OCI-LY1 (cell line): ENCODE measurements around the gene UQCC5.

ENCODE experiments used
- H2AFZ ChIP-seq: fragments of 200-600 bp; sonication (generic), shearing (Covaris generic); 2 replicates; pipeline ENCODE4 v1.6.0; 2014; ENCODE audit warnings: antibody characterized with exemption, mild to moderate bottlenecking, low read length
- H3F3A ChIP-seq: fragments of 200-600 bp; sonication (generic), shearing (Covaris generic); 2 replicates; pipeline ENCODE4 v1.6.0; 2014; ENCODE audit warnings: mild to moderate bottlenecking, antibody characterized with exemption, low read length, moderate library complexity; ENCODE audit not compliant: insufficient read depth
- H3K27ac ChIP-seq: fragments of 200-600 bp; sonication (generic); 2 replicates; pipeline ENCODE4 v1.5.1; 2014; ENCODE audit warnings: low read length, mixed run types, mild to moderate bottlenecking, low read depth; ENCODE audit not compliant: poor library complexity, severe bottlenecking
- H3K27me3 ChIP-seq: fragments of 200-600 bp; sonication (generic); 2 replicates; pipeline ENCODE4 v1.6.0; 2014; ENCODE audit warnings: antibody characterized with exemption, mild to moderate bottlenecking, low read length, moderate library complexity; ENCODE audit not compliant: insufficient read depth
- H3K36me3 ChIP-seq: fragments of 200-600 bp; sonication (generic); 2 replicates; pipeline ENCODE4 v1.6.1; 2014; ENCODE audit warnings: mild to moderate bottlenecking, antibody characterized with exemption, low read length, moderate library complexity, mixed read lengths; ENCODE audit not compliant: insufficient read depth
- H3K4me1 ChIP-seq: fragments of 200-600 bp; sonication (generic); 2 replicates; pipeline ENCODE4 v1.5.1; 2014; ENCODE audit warnings: mild to moderate bottlenecking, low read length, moderate library complexity; ENCODE audit not compliant: insufficient read depth, severe bottlenecking
- H3K4me2 ChIP-seq: fragments of 200-600 bp; sonication (generic), shearing (Covaris generic); 2 replicates; pipeline ENCODE4 v1.6.1; 2014; ENCODE audit warnings: low read length
- H3K4me3 ChIP-seq: fragments of 200-600 bp; sonication (generic); 2 replicates; pipeline ENCODE4 v1.5.1; 2014; ENCODE audit warnings: low read length, low read depth, mild to moderate bottlenecking, mixed read lengths; ENCODE audit not compliant: poor library complexity, severe bottlenecking
- H3K79me2 ChIP-seq: fragments of 200-600 bp; shearing (Covaris generic); 2 replicates; pipeline ENCODE4 v1.6.1; 2016; ENCODE audit warnings: mixed run types, low read length, mixed read lengths; ENCODE audit not compliant: insufficient read depth
- H3K9ac ChIP-seq: fragments of 200-600 bp; sonication (generic), shearing (Covaris generic); 2 replicates; pipeline ENCODE4 v1.6.1; 2014; ENCODE audit warnings: mild to moderate bottlenecking, low read length, mixed read lengths
- H3K9me2 ChIP-seq: fragments of 200-600 bp; sonication (generic), shearing (Covaris generic); 2 replicates; pipeline ENCODE4 v1.6.1; 2014; ENCODE audit warnings: low read depth, mild to moderate bottlenecking, low read length, mixed read lengths
- H3K9me3 ChIP-seq: fragments of 200-600 bp; shearing (Covaris generic); 2 replicates; pipeline ENCODE4 v1.6.1; 2014; ENCODE audit warnings: low read length, mixed read lengths
- H4K20me1 ChIP-seq: fragments of 200-600 bp; sonication (generic), shearing (Covaris generic); 2 replicates; pipeline ENCODE4 v1.6.0; 2016; ENCODE audit warnings: mild to moderate bottlenecking, low read length; ENCODE audit not compliant: insufficient read depth
- EZH2 ChIP-seq: fragments of 200-600 bp; sonication (generic), shearing (Covaris generic); IDR thresholded peaks from 2 replicates; pipeline ENCODE4 v1.8.0; 2017; ENCODE audit warnings: borderline replicate concordance, mixed run types, mild to moderate bottlenecking, antibody characterized with exemption, low read length, moderate library complexity, mixed read lengths
- TF ChIP-seq, protein P1 (sequence below): fragments of 200-600 bp; sonication (generic), shearing (Covaris generic); IDR thresholded peaks from 2 replicates; pipeline ENCODE4 v1.5.1; 2017; ENCODE audit warnings: mild to moderate bottlenecking, antibody characterized with exemption, low read length, moderate library complexity, mixed read lengths

The UQCC5 gene

DNA sequence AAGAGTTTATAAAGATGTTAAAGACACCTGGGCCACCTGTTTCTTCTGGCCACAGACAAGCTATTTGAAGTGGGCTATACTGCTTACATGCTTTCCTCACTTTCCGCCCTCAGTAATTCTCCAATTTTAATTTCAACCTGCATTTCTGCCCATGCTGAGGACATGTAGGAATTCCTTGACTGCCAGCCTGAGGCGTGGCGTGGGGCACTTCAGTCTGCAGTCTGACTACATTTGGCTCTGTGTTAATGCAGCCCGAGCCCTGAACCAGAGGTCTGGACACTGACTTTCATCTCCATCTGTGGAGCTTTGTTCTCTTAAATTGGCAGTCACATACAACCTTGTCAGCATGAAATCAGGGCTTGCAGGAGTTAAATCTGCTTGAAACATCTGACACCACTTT lies 8.5 kb downstream of the UQCC5 start:
- no peak overlapping the region for H3K4me2 ChIP-seq
- TF ChIP-seq, protein P1, sequence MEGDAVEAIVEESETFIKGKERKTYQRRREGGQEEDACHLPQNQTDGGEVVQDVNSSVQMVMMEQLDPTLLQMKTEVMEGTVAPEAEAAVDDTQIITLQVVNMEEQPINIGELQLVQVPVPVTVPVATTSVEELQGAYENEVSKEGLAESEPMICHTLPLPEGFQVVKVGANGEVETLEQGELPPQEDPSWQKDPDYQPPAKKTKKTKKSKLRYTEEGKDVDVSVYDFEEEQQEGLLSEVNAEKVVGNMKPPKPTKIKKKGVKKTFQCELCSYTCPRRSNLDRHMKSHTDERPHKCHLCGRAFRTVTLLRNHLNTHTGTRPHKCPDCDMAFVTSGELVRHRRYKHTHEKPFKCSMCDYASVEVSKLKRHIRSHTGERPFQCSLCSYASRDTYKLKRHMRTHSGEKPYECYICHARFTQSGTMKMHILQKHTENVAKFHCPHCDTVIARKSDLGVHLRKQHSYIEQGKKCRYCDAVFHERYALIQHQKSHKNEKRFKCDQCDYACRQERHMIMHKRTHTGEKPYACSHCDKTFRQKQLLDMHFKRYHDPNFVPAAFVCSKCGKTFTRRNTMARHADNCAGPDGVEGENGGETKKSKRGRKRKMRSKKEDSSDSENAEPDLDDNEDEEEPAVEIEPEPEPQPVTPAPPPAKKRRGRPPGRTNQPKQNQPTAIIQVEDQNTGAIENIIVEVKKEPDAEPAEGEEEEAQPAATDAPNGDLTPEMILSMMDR = no peak
- no peak for TF ChIP-seq EZH2
- no peak overlapping the region for H3K27ac ChIP-seq
- peaks cover 61% of the 10 kb centered on the region for H3K36me3 ChIP-seq
- no peaks in the 10 kb centered on the region for H3K4me1 ChIP-seq
- H3K9me2 ChIP-seq = no peaks in the 10 kb centered on the region
- no peaks in the 10 kb centered on the region for H3K79me2 ChIP-seq
- H3F3A ChIP-seq = peaks cover 6% of the 10 kb centered on the region; the same call in 1 of the 2 replicates
- no peak overlapping the region for H3K4me3 ChIP-seq
- H3K9me3 ChIP-seq = no peaks in the 10 kb centered on the region
- H2AFZ ChIP-seq = no peak overlapping the region
- no peaks in the 10 kb centered on the region for H4K20me1 ChIP-seq
- H3K9ac ChIP-seq = no peak overlapping the region
- H3K27me3 ChIP-seq = no peaks in the 10 kb centered on the region

DNA sequence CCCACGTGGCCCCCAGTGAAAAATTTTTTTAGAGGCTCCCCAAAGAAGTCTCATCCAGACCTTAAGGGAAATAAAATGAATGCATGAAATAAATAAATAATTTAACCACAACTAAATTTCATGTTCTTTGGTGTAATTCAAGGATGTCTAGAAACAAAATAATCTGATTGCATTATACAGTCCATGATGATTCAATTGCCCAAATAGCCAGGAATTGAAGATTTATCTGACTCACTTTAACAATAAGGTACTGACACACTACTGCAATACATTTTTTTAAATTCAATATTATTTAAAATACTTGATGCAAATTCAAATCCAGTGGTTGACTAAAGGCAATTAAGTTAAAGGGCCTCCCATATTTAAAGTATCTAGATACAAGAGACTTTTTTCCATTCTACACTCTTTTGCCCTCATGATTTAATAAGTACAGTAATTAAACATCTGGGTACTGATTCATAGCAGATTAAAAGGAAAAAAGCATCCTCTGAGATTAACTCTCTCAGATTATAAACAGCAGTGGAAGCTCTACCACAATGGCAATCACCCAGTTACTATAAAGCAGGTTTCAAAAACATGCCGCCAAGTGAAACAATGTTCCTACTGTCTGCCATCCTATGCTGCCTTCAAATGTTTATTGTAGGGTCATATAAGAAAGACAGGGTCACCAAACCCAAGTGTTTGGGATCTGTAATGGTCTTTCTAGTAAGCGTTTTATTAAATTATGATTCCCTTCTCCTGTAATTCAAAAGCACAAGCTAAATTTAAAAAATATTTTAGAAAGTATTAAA lies 9.9 kb downstream of the UQCC5 start:
- Histone ChIP-seq H3K27ac (no peak overlapping the region), H4K20me1 (no peaks in the 10 kb centered on the region), H3K4me2 (no peak overlapping the region), H3K9me3 (no peaks in the 10 kb centered on the region), H3K9me2 (no peaks in the 10 kb centered on the region), H3F3A (peaks cover 3% of the 10 kb centered on the region; the same call in 1 of the 2 replicates), H3K4me3 (no peak overlapping the region), H3K79me2 (no peaks in the 10 kb centered on the region), H2AFZ (no peak overlapping the region), H3K36me3 (peaks cover 59% of the 10 kb centered on the region), H3K27me3 (no peaks in the 10 kb centered on the region), H3K9ac (no peak overlapping the region), H3K4me1 (no peaks in the 10 kb centered on the region)
- no peak for TF ChIP-seq EZH2
- TF ChIP-seq, protein P1 = no peak

DNA sequence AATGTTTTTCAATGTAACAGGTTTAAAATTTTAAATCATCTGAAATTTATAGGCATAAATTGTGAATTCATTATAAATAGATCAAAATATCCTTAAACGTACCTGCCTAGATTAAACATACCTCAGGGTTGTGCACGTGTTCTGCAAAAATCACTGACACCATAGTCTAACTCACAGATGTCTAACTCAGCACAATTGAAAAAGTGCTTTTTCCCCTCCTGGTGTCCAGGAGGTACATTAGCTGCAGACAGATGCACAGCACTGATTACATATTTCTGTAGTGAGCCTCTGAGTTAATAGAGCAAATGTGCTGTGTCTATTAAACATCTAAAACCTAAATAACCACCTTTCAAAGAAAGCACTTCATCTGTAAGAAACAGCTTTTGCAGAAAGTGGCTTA lies 10.7 kb downstream of the UQCC5 start:
- Histone ChIP-seq H3K9me2 (no peaks in the 10 kb centered on the region), H2AFZ (no peak overlapping the region), H3K4me2 (no peak overlapping the region), H3K27ac (no peak overlapping the region), H3K79me2 (no peaks in the 10 kb centered on the region), H3K36me3 (peaks cover 60% of the 10 kb centered on the region), H3K27me3 (no peaks in the 10 kb centered on the region), H3K9me3 (no peaks in the 10 kb centered on the region), H3F3A (peaks cover 3% of the 10 kb centered on the region; the same call in 1 of the 2 replicates), H3K4me3 (no peak overlapping the region), H3K9ac (no peak overlapping the region), H4K20me1 (no peaks in the 10 kb centered on the region), H3K4me1 (no peaks in the 10 kb centered on the region)
- TF ChIP-seq EZH2 = no peak
- TF ChIP-seq, protein P1 = no peak
